ENCODE data around the gene STK32C.

GRCh38 chr10:132226586-132227405, 81.0 kb downstream of the STK32C start:
- no peak for TF ChIP-seq CTCF (IDR thresholded peaks at IDR 0.05)
- TF ChIP-seq EZH2 (IDR thresholded peaks at IDR 0.05) = no peak

Data from neural progenitor cell (in vitro differentiated cells).